Measurements from ENCODE around the gene PRR16. TPM values are rescaled to one million over a fixed set of nuclear protein-coding genes. Genes with fewer than 3 reads are reported as not detected.

PRR16 gene
- total RNA-seq, 1 donor from 2014 or later, result 28.7 TPM

DNA sequence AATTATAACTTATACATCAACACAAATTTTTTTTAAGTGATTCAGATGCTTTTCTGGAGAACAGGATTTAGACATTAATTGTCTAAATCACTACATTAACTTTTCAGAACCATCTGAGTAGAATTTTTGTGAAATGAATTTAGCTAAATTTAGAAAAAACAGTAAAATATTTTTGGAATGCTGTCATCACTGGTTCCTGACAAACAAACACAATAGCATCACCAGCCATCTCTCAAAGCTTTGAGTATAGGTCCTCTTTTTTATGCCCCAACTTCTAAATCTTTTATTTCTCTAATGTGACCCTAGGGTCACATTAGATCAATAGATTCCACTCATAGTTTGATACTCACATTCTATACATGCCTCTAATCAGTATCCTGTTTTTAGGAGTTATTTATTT is 104.6 kb downstream of the PRR16 start:
- H3K9me3 ChIP-seq, result no peaks in the 10 kb centered on the region
- DNase-seq (ENCODE audit: low spot score in 2 of 2), result no peak
- no peak overlapping the region for H3K27ac ChIP-seq
- no peaks in the 10 kb centered on the region for H3K4me1 ChIP-seq
- H3K27me3 ChIP-seq, result no peaks in the 10 kb centered on the region
- intact Hi-C loops (cut with DNase I), result no loop called here
- TF ChIP-seq, protein P1, sequence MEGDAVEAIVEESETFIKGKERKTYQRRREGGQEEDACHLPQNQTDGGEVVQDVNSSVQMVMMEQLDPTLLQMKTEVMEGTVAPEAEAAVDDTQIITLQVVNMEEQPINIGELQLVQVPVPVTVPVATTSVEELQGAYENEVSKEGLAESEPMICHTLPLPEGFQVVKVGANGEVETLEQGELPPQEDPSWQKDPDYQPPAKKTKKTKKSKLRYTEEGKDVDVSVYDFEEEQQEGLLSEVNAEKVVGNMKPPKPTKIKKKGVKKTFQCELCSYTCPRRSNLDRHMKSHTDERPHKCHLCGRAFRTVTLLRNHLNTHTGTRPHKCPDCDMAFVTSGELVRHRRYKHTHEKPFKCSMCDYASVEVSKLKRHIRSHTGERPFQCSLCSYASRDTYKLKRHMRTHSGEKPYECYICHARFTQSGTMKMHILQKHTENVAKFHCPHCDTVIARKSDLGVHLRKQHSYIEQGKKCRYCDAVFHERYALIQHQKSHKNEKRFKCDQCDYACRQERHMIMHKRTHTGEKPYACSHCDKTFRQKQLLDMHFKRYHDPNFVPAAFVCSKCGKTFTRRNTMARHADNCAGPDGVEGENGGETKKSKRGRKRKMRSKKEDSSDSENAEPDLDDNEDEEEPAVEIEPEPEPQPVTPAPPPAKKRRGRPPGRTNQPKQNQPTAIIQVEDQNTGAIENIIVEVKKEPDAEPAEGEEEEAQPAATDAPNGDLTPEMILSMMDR (IDR thresholded peaks at IDR 0.05), result no peak
- H3K4me3 ChIP-seq, result no peak overlapping the region
- no peaks in the 10 kb centered on the region for H3K36me3 ChIP-seq

DNA sequence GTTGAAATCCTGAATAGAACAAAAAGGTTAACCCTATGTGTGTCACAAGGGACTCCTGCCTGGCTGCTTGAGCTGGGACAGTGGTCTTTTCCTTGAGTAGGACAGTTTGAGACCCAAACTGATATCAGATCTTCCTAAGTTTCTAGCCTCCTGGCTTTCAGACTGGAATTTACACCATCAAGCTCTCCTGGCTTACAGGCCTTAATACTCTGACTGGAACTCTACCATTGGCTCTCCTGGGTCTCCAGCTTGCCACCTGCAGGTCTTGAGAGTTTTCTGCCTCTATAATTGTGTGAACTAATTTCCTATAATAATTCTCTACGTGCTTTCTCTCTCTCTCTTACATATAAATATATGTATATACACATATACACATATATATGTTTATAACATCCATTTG is 112.5 kb downstream of the PRR16 start:
- no peaks in the 10 kb centered on the region for H3K27me3 ChIP-seq
- H3K36me3 ChIP-seq, result no peaks in the 10 kb centered on the region
- intact Hi-C loops (cut with DNase I), result no loop called here
- H3K9me3 ChIP-seq, result peaks cover 0 to 8% of the 10 kb centered on the region in 2 donors
- no peaks in the 10 kb centered on the region for H3K4me1 ChIP-seq
- TF ChIP-seq, protein P1 (IDR thresholded peaks at IDR 0.05), result no peak
- H3K4me3 ChIP-seq, result no peak overlapping the region
- DNase-seq (ENCODE audit: low spot score in 2 of 2), result no peak
- H3K27ac ChIP-seq, result no peak overlapping the region

DNA sequence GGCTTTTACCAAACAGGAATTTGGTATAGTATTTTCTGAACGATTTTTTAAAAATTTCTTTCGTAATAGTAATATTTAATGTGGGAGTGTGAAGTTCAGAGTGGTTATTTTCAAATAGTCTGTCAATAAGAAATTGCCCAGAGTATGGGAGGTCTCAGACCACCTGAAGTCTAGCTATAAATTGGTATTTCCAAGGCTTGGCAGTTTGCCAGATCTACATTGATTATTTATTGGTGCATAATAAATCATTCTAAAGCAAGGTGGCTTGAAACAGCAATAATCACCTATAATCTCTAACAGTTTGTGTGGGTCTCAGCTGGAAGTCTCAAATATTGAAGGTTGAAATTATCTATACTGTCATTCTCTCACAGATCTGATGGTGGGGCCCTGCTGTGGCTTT is 118.5 kb downstream of the PRR16 start:
- Histone ChIP-seq H3K4me3 (no peak overlapping the region), H3K36me3 (no peaks in the 10 kb centered on the region), H3K27ac (no peak overlapping the region), H3K4me1 (no peaks in the 10 kb centered on the region), H3K27me3 (no peaks in the 10 kb centered on the region), H3K9me3 (peaks cover 0 to 9% of the 10 kb centered on the region in 2 donors)
- TF ChIP-seq, protein P1 (IDR thresholded peaks at IDR 0.05), result no peak
- intact Hi-C loops (cut with DNase I), result no loop called here
- DNase-seq (ENCODE audit: low spot score in 2 of 2), result no peak

DNA sequence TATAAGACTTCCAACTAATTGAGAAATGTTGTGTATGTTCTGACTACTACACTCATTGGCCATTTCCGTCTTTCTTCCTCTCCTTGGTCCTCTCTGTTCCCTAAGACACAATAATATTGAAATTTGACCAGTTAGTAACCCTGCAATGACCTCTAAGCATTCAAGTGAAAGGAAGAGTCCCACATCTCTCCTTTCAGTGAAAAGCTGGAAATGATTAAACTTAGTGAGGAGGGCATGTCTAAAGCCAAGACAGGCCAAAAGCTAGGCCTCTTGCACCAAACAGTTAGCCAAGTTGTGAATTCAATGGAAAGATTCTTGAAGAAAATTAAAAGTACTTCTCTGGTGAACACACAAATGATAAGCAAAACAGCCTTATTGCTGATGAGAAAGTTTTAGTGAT is 122.5 kb downstream of the PRR16 start:
- Histone ChIP-seq H3K4me3 (no peak overlapping the region), H3K9me3 (peaks cover 0 to under 1% of the 10 kb centered on the region in 2 donors), H3K27me3 (no peaks in the 10 kb centered on the region), H3K27ac (no peak overlapping the region), H3K36me3 (no peaks in the 10 kb centered on the region), H3K4me1 (no peaks in the 10 kb centered on the region)
- TF ChIP-seq, protein P1 (IDR thresholded peaks at IDR 0.05), result no peak
- no peak for DNase-seq (ENCODE audit: low spot score in 2 of 2)
- intact Hi-C loops (cut with DNase I), result no loop called here

DNA sequence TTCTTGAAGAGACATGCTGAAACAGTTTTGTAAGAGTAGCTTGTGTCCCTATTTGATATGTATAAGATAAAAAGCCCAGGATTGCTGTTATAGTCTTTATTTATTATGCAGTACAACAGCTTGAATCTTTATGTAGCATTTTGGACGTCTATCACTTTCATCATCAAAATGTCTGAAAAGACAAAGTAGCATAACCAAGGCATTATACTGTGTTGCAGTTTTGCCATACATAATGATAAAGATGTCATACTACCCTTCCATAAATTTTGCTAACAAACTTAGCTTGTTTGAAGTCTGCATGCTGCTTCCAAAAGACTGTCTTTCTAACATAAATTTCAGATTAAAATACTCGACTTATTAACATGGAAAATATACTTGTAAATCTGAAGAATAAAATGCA is 127.8 kb downstream of the PRR16 start:
- no peaks in the 10 kb centered on the region for H3K27me3 ChIP-seq
- H3K36me3 ChIP-seq, result no peaks in the 10 kb centered on the region
- TF ChIP-seq, protein P1 (IDR thresholded peaks at IDR 0.05), result no peak
- no peaks in the 10 kb centered on the region for H3K4me1 ChIP-seq
- no peak overlapping the region for H3K4me3 ChIP-seq
- H3K9me3 ChIP-seq, result peaks cover 0 to 13% of the 10 kb centered on the region in 2 donors
- intact Hi-C loops (cut with DNase I), result no loop called here
- H3K27ac ChIP-seq, result no peak overlapping the region
- no peak for DNase-seq (ENCODE audit: low spot score in 2 of 2)

DNA sequence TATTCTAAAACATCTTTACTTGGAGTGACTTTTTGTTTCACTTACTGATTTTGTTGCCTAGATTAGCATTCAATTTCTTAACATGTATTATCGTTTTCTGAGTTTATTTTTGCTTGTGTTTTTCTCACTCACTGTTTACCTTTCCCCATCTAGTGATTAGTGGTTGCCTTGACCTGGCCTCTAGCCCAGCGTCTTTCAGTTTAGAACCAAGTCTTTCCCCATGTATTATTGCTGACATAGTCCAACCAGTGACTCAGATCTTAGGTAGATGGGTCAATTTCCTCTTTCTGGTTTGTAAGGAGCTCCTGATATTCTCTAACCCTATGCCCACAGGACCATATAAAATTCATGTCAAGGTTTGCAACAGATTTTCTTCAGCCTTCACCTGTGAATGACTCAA is 135.5 kb downstream of the PRR16 start:
- Histone ChIP-seq H3K27me3 (no peaks in the 10 kb centered on the region), H3K9me3 (peaks cover 0 to 21% of the 10 kb centered on the region in 2 donors), H3K4me3 (no peak overlapping the region), H3K4me1 (no peaks in the 10 kb centered on the region), H3K27ac (no peak overlapping the region), H3K36me3 (no peaks in the 10 kb centered on the region)
- DNase-seq (ENCODE audit: low spot score in 2 of 2), result no peak
- TF ChIP-seq, protein P1 (IDR thresholded peaks at IDR 0.05), result no peak
- intact Hi-C loops (cut with DNase I), result no loop called here

Data from ascending aorta (tissue), 2 donors.